GM12878 (cell line): ENCODE measurements around the gene TSHZ2. TPM values are rescaled to one million over a fixed set of nuclear protein-coding genes. Genes with fewer than 3 reads are reported as not detected.

Experiments used
- ATAC-seq: fragments of 200-7000 bp; cut with Tn5 transposase; 3 replicates; pipeline ENCODE4 v1.9.1; 2020; ENCODE audit warnings: mild to moderate bottlenecking, moderate library complexity
- BruUV-seq: library from RNA; stranded (reverse); fragments of 400-500 nt; replicated peaks from 2 replicates; lab custom pipeline; 2021; lab: Mats Ljungman, UMichigan
- CTCF ChIA-PET: fragments of 300-600 bp; sonication (Branson Sonifier 250); formaldehyde crosslinking; extraction: SDS; loops from one replicate; lab custom pipeline; 2021; ENCODE audit warnings: inconsistent platforms; lab: Yijun Ruan, JAX
- POLR2A ChIA-PET: fragments of 350-600 bp; formaldehyde crosslinking; extraction: SDS; loops from one replicate; lab custom pipeline; 2021; ENCODE audit warnings: inconsistent platforms; lab: Charles Lee
- RAD21 ChIA-PET: fragments of 300-600 bp; sonication (Branson Sonifier 250); formaldehyde crosslinking; loops from one replicate; lab custom pipeline; 2023; ENCODE audit warnings: antibody characterized with exemption; ENCODE audit not compliant: unreplicated experiment; lab: Charles Lee
- SMC1A ChIA-PET: fragments of 300-600 bp; sonication (Branson Sonifier 250); formaldehyde crosslinking; loops from one replicate; lab custom pipeline; 2023; ENCODE audit not compliant: unreplicated experiment, uncharacterized antibody; lab: Charles Lee
- DNase-seq: peaks from one replicate; pipeline ENCODE4 v3.0.0-alpha.2; 2011; ENCODE audit warnings: low read depth, low spot score
- FAIRE-seq: peaks from 3 replicates; lab custom pipeline; 2011; peaks lifted over from hg19 to GRCh38; lab: Jason Lieb, UNC
- H2AFZ ChIP-seq: 2 replicates; pipeline ENCODE4 v1.6.0; 2011; ENCODE audit warnings: low read depth, low read length, control low read depth; ENCODE audit not compliant: control insufficient read depth
- H3K27ac ChIP-seq: 2 replicates; pipeline ENCODE4 v1.5.1; 2011; ENCODE audit warnings: control low read depth; ENCODE audit not compliant: control insufficient read depth, insufficient read depth
- H3K27me3 ChIP-seq, 2 experiments: replicated peaks in 1 of 2; 2 replicates each; pipeline versions ENCODE4 v1.6.0 to v1.6.1; 2011; ENCODE audit warnings: low read length in 1 of 2; ENCODE audit not compliant: control insufficient read depth in 2 of 2, insufficient read depth in 2 of 2
- H3K36me3 ChIP-seq, 2 experiments: 2 replicates each; pipeline ENCODE4 v1.5.1; 2011; ENCODE audit warnings: low read length in 1 of 2; ENCODE audit not compliant: control insufficient read depth in 2 of 2, insufficient read depth in 2 of 2
- H3K4me1 ChIP-seq: 2 replicates; pipeline ENCODE4 v1.6.1; 2011; ENCODE audit warnings: mild to moderate bottlenecking, low read length, moderate library complexity, mixed read lengths; ENCODE audit not compliant: control insufficient read depth, insufficient read depth
- H3K4me2 ChIP-seq: 2 replicates; pipeline ENCODE4 v1.6.0; 2011; ENCODE audit warnings: control low read depth; ENCODE audit not compliant: control insufficient read depth, insufficient read depth
- H3K4me3 ChIP-seq: fragments of 200-600 bp; sonication (generic); 2 replicates; pipeline ENCODE4 v1.5.1; 2016
- H3K79me2 ChIP-seq: 2 replicates; pipeline ENCODE4 v1.6.0; 2011; ENCODE audit warnings: low read length; ENCODE audit not compliant: control insufficient read depth, insufficient read depth
- H3K9ac ChIP-seq: 2 replicates; pipeline ENCODE4 v1.8.0; 2011; ENCODE audit warnings: low read length, control low read depth, mixed read lengths; ENCODE audit not compliant: control insufficient read depth, insufficient read depth
- H3K9me3 ChIP-seq: replicated peaks from 3 replicates; pipeline ENCODE4 v1.5.1; 2011; ENCODE audit warnings: mild to moderate bottlenecking, low read length; ENCODE audit not compliant: control insufficient read depth, insufficient read depth
- H4K20me1 ChIP-seq: 2 replicates; pipeline ENCODE4 v1.6.0; 2011; ENCODE audit not compliant: control insufficient read depth, insufficient read depth
- BCL3 ChIP-seq: IDR thresholded peaks from 2 replicates; pipeline ENCODE4 v1.6.1; 2011; ENCODE audit warnings: borderline replicate concordance, low read depth, mild to moderate bottlenecking, moderate library complexity, low read length; ENCODE audit not compliant: insufficient read depth, poor library complexity, severe bottlenecking
- DPF2 ChIP-seq: fragments of 450-650 bp; IDR thresholded peaks from 2 replicates; pipeline ENCODE4 v1.6.1; 2017; ENCODE audit warnings: mild to moderate bottlenecking
- IKZF2 ChIP-seq, 2 experiments: fragments of 450-650 bp; IDR thresholded peaks; 2 replicates each; pipeline ENCODE4 v1.6.1; 2017; ENCODE audit warnings: mild to moderate bottlenecking in 2 of 2, moderate library complexity in 2 of 2
- JUND ChIP-seq: IDR thresholded peaks from 2 replicates; pipeline ENCODE4 v1.6.1; 2012; ENCODE audit warnings: low read depth, mild to moderate bottlenecking, low read length, improper control_type of control experiment, moderate library complexity
- PAX8 ChIP-seq: fragments of 450-650 bp; IDR thresholded peaks from 2 replicates; pipeline ENCODE4 v1.6.1; 2017; ENCODE audit warnings: mild to moderate bottlenecking, moderate library complexity
- ZBTB40 ChIP-seq: fragments of 450-650 bp; IDR thresholded peaks from 2 replicates; pipeline ENCODE4 v1.6.1; 2016; ENCODE audit warnings: mild to moderate bottlenecking, moderate library complexity, borderline replicate concordance
- ZNF217 ChIP-seq: fragments of 450-650 bp; IDR thresholded peaks from 2 replicates; pipeline ENCODE4 v1.6.1; 2017; ENCODE audit warnings: antibody characterized with exemption, mild to moderate bottlenecking
- ZNF687 ChIP-seq: fragments of 450-650 bp; IDR thresholded peaks from 2 replicates; pipeline ENCODE4 v1.6.1; 2017; ENCODE audit warnings: mild to moderate bottlenecking, moderate library complexity
- WGBS: methylation state at CpG from one replicate; pipeline ENCODE4 v1.1.6; 2016; ENCODE audit warnings: low lambda C conversion rate; ENCODE audit not compliant: insufficient replicate concordance, insufficient coverage; ENCODE audit errors: missing lambda C conversion rate; 5-methylcytosine and 5-hydroxymethylcytosine counted together
- in situ Hi-C: fragments of 300-500 bp; cut with MboI; formaldehyde crosslinking; loops from 9 replicates; pipeline ENCODE4 v1.14.3; 2018; ENCODE audit warnings: mixed read lengths
- intact Hi-C: fragments of 100-400 bp; cut with micrococcal nuclease; formaldehyde crosslinking; loops from one replicate; pipeline ENCODE4 v1.14.2; 2022; ENCODE audit not compliant: unreplicated experiment
- polyA plus RNA-seq, 11 experiments: library from polyadenylated mRNA; depleted of rRNA in 4 of 11; unstranded in 6 of 11; stranded (reverse) in 5 of 11; fragments of >200 nt; fragmentation: Nextera tagmentation in 4 of 11; fragmentation: Illumina TruSeq in 1 of 11; extraction: Ambion mirVana in 4 of 11; extraction: Trizol in 1 of 11; gene quantifications; 1 replicate in 1 of 11; 2 replicates in 10 of 11; pipeline versions ENCODE4 v1.2.1 to v1.2.3, GENCODE V29; 2011 to 2016; ENCODE audit warnings: inconsistent platforms in 2 of 11, missing spikeins in 2 of 11, low read depth in 1 of 11
- total RNA-seq, 4 experiments: library from RNA; depleted of rRNA in 3 of 4; stranded (reverse); fragments of >200 nt in 3 of 4; fragmentation: Illumina TruSeq in 1 of 4; extraction: Trizol in 1 of 4; gene quantifications; 2 replicates each; pipeline versions ENCODE4 v1.2.1 to v1.2.3, GENCODE V29; 2013 to 2021

The TSHZ2 gene
- total and polyA plus RNA-seq, 10 of the 15 experiments (the other 5 are each of a cell fraction or from before 2014, with no cell fraction given): 0.01 to 0.86 (median 0.13) TPM; not detected in 2

GRCh38 chr20:52972965-52973819 lies 1.0 kb downstream of the TSHZ2 start:
- no peaks in the 10 kb centered on the region for H3K9me3 ChIP-seq
- ATAC-seq (peak; percentile 52), FAIRE-seq (no peak), DNase-seq (no peak)
- WGBS: under 1% methylated on average over 38 of the region's 39 CpGs
- H3K27ac ChIP-seq: no peak overlapping the region
- peaks cover 1 to 14% of the 10 kb centered on the region in 2 experiments; a peak in 3 of 4 replicates for H3K27me3 ChIP-seq
- H2AFZ ChIP-seq: no peak overlapping the region
- H3K79me2 ChIP-seq: no peaks in the 10 kb centered on the region
- no peaks in the 10 kb centered on the region for H3K36me3 ChIP-seq
- peak overlapping the region; percentile 13; the same call in 1 of the 2 replicates for H3K4me2 ChIP-seq
- intact Hi-C loops (loop anchor here (5.0 kb wide), 1 partner anchor 174 kb away; no protein-coding TSS in a partner anchor), in situ Hi-C loops (no loop called here)
- CTCF ChIA-PET: interaction anchor here (1.5 to 3.8 kb wide), 2 partner anchors 27 to 574 kb away, joined by 3 to 24 read pairs; no protein-coding TSS in a partner anchor
- POLR2A ChIA-PET: interaction anchor here (1.0 to 2.0 kb wide), 4 partner anchors 21 to 173 kb away, joined by 3 to 6 read pairs (median 4); no protein-coding TSS in a partner anchor
- SMC1A ChIA-PET: interaction anchor here (0.6 to 8.4 kb wide), 10 partner anchors 9 to 225 kb away, joined by 3 to 138 read pairs (median 4); no protein-coding TSS in a partner anchor
- BruUV-seq: TSS peak; percentile 90
- no peaks in the 10 kb centered on the region for H3K4me1 ChIP-seq
- H3K4me3 ChIP-seq: no peak overlapping the region
- RAD21 ChIA-PET: interaction anchor here (0.9 to 1.3 kb wide), 6 partner anchors 23 to 53 kb away, joined by 3 to 4 read pairs (median 4); no protein-coding TSS in a partner anchor
- H3K9ac ChIP-seq: no peak overlapping the region
- H4K20me1 ChIP-seq: no peaks in the 10 kb centered on the region
- TF ChIP-seq IKZF2 (IDR thresholded peaks at IDR 0.05) (peak in 1 of 2 experiments; percentile 8; a peak in 1 of 4 replicates), ZNF217 (no peak), PAX8 (no peak), ZNF687 (0 out of 2 replicates have a peak, but pooled peaks have one; percentile 19), BCL3 (no peak), ZBTB40 (no peak), DPF2 (no peak), JUND (no peak)
